ENCODE results near the gene ARFIP1.

GRCh38 chr4:152900395-152900794 lies 120.6 kb downstream of the ARFIP1 start:
- TF ChIP-seq CTCF (IDR thresholded peaks at IDR 0.05; ENCODE audit: insufficient read depth, low read length, poor library complexity, severe bottlenecking) (no peak), EZH2phosphoT487 (conservative IDR thresholded peaks at IDR 0.05; ENCODE audit: low read length) (no peak)

Measured in SU-DHL-6 (cell line).